Sigmoid colon (tissue), 3 donors: Measurements from ENCODE around the gene LASP1.

Experiments used
- POLR2A ChIP-seq, 2 donors: fragments of 450-650 bp; IDR thresholded peaks; one replicate each; pipeline ENCODE4 v1.6.1; 2016; ENCODE audit warnings: antibody characterized with exemption in 2 of 2, mild to moderate bottlenecking in 2 of 2, moderate library complexity in 2 of 2
- TF ChIP-seq, protein P1 (sequence below), 4 experiments: fragments of 450-650 bp in 3 of 4; fragments of 200-600 bp in 1 of 4; IDR thresholded peaks; one replicate each; pipeline ENCODE4 v1.5.1; 2016 to 2019; ENCODE audit warnings: antibody characterized with exemption in 4 of 4, mild to moderate bottlenecking in 3 of 4, moderate library complexity in 2 of 4

DNA sequence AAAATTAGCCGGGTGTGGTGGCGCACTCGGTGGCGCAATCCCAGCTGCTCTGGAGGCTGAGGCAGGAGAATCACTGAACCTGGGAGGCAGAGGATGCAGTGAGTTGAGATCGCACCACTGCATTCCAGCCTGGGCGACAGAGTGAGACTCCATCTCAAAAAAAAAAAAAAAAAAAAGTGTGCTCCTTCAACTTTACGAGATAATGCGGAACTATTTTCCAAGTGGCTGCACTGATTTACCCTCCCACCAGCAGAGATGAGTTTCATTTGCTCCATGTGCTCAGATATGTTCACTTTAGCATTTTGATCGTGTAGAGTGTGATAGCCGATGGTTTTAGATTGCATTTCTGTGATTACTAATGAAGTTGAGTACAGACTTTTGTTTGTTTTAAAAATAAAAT is 35.5 kb downstream of the LASP1 start:
- TF ChIP-seq, protein P1, sequence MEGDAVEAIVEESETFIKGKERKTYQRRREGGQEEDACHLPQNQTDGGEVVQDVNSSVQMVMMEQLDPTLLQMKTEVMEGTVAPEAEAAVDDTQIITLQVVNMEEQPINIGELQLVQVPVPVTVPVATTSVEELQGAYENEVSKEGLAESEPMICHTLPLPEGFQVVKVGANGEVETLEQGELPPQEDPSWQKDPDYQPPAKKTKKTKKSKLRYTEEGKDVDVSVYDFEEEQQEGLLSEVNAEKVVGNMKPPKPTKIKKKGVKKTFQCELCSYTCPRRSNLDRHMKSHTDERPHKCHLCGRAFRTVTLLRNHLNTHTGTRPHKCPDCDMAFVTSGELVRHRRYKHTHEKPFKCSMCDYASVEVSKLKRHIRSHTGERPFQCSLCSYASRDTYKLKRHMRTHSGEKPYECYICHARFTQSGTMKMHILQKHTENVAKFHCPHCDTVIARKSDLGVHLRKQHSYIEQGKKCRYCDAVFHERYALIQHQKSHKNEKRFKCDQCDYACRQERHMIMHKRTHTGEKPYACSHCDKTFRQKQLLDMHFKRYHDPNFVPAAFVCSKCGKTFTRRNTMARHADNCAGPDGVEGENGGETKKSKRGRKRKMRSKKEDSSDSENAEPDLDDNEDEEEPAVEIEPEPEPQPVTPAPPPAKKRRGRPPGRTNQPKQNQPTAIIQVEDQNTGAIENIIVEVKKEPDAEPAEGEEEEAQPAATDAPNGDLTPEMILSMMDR (IDR thresholded peaks at IDR 0.05): no peak
- no peak for TF ChIP-seq POLR2A (IDR thresholded peaks at IDR 0.05)
